HFFc6 (cell line): ENCODE results near the gene STAMBPL1. TPM values are rescaled to one million over a fixed set of nuclear protein-coding genes. Genes with fewer than 3 reads are reported as not detected.
A peak's percentile ranks its signal among the peaks of the same experiment; 100 is the strongest.

Experiments used
- DNase-seq: peaks from one replicate; pipeline ENCODE4 v3.0.0-alpha.2; 2018
- H3K27ac Mint-ChIP-seq: 2 replicates; pipeline ENCODE4 v1.8.0; 2020; ENCODE audit warnings: mild to moderate bottlenecking, mixed read lengths
- H3K27me3 Mint-ChIP-seq: 2 replicates; pipeline ENCODE4 v1.8.0; 2021; ENCODE audit warnings: mild to moderate bottlenecking, moderate library complexity, mixed read lengths; ENCODE audit not compliant: insufficient read depth
- H3K36me3 Mint-ChIP-seq: 2 replicates; pipeline ENCODE4 v1.8.0; 2021; ENCODE audit warnings: low read depth, mixed read lengths
- H3K4me1 Mint-ChIP-seq: 2 replicates; pipeline ENCODE4 v1.8.0; 2020; ENCODE audit warnings: low read depth, mixed read lengths
- H3K4me3 Mint-ChIP-seq: 2 replicates; pipeline ENCODE4 v1.8.0; 2020; ENCODE audit warnings: mild to moderate bottlenecking, moderate library complexity, mixed read lengths
- H3K9me3 Mint-ChIP-seq: 2 replicates; pipeline ENCODE4 v1.8.0; 2020; ENCODE audit warnings: mild to moderate bottlenecking, mixed read lengths
- total RNA-seq, 6 experiments: library from RNA; stranded (reverse); fragmentation: NEBNext Ultra II Directional; extraction: Animal tissue kit (Norgen Biotek cat#: 25700); gene quantifications; 2 replicates in 1 of 6; 3 replicates in 5 of 6; pipeline ENCODE4 v1.2.3, GENCODE V29; 2021
- TF ChIP-seq, protein P1 (sequence below): fragments of 200-600 bp; sonication (generic); IDR thresholded peaks from 2 replicates; pipeline ENCODE4 v1.5.0; 2021; ENCODE audit warnings: antibody characterized with exemption, mild to moderate bottlenecking

Gene STAMBPL1
- total RNA-seq, 6 experiments from 2014 or later: 28.8 to 44.9 (median 40.6) TPM

DNA sequence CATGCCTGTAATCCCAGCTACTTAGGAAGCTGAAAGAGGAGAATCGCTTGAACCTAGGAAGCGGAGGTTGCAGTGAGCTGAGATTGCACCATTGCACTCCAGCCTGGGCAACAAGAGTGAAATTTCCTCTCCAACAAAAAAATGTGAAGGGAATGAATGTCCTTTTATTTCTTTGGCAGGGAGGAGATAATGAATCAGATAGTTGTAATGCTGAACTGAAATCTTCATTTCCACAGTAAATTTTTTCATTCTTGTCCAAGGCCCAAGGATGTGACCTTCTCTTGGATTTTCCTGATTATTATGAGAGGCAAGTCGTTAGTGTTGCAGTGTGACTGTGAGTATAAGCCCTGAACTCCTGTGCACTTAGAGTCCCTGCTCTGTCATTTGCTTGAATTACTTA, 13.6 kb downstream of the STAMBPL1 start:
- no peaks in the 10 kb centered on the region for H3K9me3 Mint-ChIP-seq
- peaks cover 96% of the 10 kb centered on the region for H3K4me1 Mint-ChIP-seq
- DNase-seq: peak; percentile 48
- H3K4me3 Mint-ChIP-seq: peak overlapping the region; percentile 46
- H3K36me3 Mint-ChIP-seq: peaks cover 17% of the 10 kb centered on the region; the same call in 1 of the 2 replicates
- TF ChIP-seq, protein P1, sequence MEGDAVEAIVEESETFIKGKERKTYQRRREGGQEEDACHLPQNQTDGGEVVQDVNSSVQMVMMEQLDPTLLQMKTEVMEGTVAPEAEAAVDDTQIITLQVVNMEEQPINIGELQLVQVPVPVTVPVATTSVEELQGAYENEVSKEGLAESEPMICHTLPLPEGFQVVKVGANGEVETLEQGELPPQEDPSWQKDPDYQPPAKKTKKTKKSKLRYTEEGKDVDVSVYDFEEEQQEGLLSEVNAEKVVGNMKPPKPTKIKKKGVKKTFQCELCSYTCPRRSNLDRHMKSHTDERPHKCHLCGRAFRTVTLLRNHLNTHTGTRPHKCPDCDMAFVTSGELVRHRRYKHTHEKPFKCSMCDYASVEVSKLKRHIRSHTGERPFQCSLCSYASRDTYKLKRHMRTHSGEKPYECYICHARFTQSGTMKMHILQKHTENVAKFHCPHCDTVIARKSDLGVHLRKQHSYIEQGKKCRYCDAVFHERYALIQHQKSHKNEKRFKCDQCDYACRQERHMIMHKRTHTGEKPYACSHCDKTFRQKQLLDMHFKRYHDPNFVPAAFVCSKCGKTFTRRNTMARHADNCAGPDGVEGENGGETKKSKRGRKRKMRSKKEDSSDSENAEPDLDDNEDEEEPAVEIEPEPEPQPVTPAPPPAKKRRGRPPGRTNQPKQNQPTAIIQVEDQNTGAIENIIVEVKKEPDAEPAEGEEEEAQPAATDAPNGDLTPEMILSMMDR: no peak
- H3K27ac Mint-ChIP-seq: peak overlapping the region; percentile 88
- H3K27me3 Mint-ChIP-seq: no peaks in the 10 kb centered on the region

DNA sequence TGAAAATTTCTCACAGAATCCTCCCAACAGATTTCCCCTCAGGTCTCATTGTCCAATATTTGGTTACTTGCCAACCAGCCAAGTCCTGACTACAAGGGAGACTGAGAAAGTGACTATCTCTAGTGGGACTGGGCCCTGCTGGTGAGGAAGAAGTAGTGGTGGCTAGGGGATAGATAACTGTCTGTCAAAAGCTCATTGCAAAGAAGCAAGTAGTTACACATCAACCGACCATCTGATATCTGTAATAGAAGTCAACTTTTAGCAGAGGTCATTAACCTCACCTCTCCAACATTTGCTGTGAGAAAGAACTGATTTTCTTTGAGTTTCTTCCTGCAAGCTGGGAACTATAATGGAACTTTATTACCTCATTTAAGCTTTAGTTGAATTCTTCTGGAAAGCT, 15.2 kb downstream of the STAMBPL1 start:
- no peaks in the 10 kb centered on the region for H3K27me3 Mint-ChIP-seq
- no peak overlapping the region; the same call in 1 of the 2 replicates for H3K27ac Mint-ChIP-seq
- H3K4me1 Mint-ChIP-seq: peaks cover 92% of the 10 kb centered on the region
- no peaks in the 10 kb centered on the region for H3K9me3 Mint-ChIP-seq
- peaks cover 17% of the 10 kb centered on the region for H3K36me3 Mint-ChIP-seq
- no peak overlapping the region for H3K4me3 Mint-ChIP-seq
- TF ChIP-seq, protein P1: no peak
- DNase-seq: no peak

DNA sequence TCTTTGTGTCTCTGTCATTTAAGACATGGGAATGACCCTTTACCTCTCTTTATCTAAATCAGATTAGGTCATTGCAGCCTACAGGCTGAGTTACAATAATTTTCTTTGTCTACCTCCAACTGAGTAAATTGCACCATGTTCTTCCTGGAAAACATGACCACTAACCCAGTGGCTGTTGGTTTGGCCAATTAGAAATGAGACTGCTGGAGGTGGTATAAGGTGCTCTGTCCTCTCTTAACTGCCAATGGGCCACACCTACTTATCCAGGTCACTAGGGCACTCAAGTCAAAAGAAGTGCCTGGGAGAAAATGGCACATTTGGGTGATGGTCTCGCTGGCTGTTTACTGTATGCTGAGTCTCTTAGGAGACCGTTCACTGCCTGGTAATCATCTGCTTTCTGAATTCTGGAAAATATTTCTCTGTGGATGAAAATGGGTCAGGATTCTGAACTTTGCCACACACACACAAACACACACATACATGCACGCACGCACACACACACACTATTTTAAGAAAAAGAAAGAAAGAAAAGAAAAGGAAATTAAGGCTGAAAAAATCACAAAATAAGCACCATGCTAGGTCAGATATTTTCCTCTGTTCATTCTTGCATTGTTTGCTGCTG, 16.4 kb downstream of the STAMBPL1 start:
- Mint-ChIP-seq H3K4me3 (peak overlapping the region; percentile 68; the same call in 1 of the 2 replicates), H3K27me3 (no peaks in the 10 kb centered on the region), H3K27ac (peak overlapping the region; percentile 81), H3K36me3 (peaks cover 22% of the 10 kb centered on the region), H3K4me1 (peaks cover 92% of the 10 kb centered on the region), H3K9me3 (no peaks in the 10 kb centered on the region)
- TF ChIP-seq, protein P1: no peak
- DNase-seq: no peak

DNA sequence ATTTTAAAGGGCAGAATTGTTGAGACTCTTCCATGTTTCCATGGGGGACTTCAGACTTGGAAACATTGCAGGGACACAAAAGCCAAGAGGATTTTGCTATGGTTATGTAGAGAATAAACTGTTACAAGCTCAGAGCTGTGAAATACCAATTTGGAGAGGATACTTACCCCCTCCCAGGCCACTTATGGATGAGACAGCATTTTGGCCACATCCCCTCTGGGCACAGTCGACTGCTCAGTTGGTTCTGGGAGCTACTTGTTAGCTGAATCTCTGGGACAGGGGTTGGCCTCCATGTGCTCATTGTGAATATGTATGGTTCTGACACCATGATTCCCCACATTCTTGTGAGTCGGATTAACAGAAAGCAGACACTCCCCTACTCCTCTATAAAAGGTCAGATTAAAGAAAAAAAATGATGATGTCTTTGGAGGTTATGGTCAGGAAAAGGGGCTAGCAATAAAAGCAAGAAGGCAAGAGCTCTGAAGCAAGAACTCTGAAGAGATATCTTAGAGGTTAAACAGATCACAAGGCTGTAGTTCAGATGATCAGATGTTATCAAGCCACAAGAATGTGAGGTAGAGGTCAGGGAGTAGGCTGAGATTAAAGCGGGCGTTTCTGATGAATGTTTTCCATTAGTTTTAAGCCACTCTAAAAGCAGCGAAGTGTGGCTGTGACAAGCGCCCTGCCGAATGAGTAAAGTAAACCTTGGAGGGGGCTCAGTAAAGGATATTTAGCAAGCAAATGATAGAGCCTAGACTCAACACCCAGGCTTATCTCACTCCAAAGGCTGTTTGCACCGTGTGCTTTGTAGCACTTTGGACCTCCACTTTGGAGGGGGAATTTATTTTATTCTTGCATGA, 17.2 kb downstream of the STAMBPL1 start:
- Mint-ChIP-seq H3K27me3 (no peaks in the 10 kb centered on the region), H3K36me3 (peaks cover 27% of the 10 kb centered on the region), H3K9me3 (no peaks in the 10 kb centered on the region), H3K4me1 (peaks cover 92% of the 10 kb centered on the region), H3K4me3 (peak overlapping the region; percentile 68), H3K27ac (peak overlapping the region; percentile 81)
- DNase-seq: peak; percentile 26
- TF ChIP-seq, protein P1: no peak

DNA sequence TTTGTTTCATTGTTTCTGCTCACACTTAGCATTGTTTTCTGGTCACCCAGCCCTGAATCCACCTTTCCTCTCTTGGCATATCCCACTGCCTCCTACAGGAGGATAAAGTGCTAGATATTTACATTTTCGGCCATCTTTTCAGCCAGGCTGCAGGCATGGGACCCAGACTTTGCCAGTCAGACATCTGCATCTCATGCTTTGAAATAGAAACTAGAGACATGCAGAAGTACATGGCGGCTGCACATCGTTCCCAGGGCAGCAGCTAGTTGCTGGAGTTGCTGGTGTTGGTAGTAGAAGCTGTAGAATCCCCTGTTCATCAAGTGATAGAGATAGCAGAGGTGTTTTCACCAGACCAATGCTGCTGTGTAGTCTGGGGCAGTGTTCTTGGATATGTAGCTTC, 18.7 kb downstream of the STAMBPL1 start:
- peaks cover 41% of the 10 kb centered on the region for H3K36me3 Mint-ChIP-seq
- H3K27ac Mint-ChIP-seq: no peak overlapping the region
- H3K4me1 Mint-ChIP-seq: peaks cover 87% of the 10 kb centered on the region
- H3K9me3 Mint-ChIP-seq: no peaks in the 10 kb centered on the region
- no peak for DNase-seq
- no peaks in the 10 kb centered on the region; the same call in 1 of the 2 replicates for H3K27me3 Mint-ChIP-seq
- TF ChIP-seq, protein P1: no peak
- no peak overlapping the region for H3K4me3 Mint-ChIP-seq
